ENCODE measurements around the gene SMO.
A peak's percentile ranks its signal among the peaks of the same experiment; 100 is the strongest.
"Not testable (repeated sequence)": the region's sequence is repeated elsewhere in the genome, so short reads cannot be mapped to it uniquely, and the experiment has no call there.

SMO gene

GRCh38 chr7:129225931-129226572 is 37.6 kb downstream of the SMO start:
- DNase-seq = no peak
- Mint-ChIP-seq H3K27ac (peak overlapping the region; percentile 49), H3K36me3 (ENCODE audit: low read depth) (no peaks in the 10 kb centered on the region), H3K4me3 (peak overlapping the region; percentile 89), H3K9me3 (no peaks in the 10 kb centered on the region), H3K4me1 (peaks cover 32% of the 10 kb centered on the region), H3K27me3 (no peaks in the 10 kb centered on the region)
- ATAC-seq = no peak

GRCh38 chr7:129227646-129228578 is 39.5 kb downstream of the SMO start:
- no peaks in the 10 kb centered on the region for H3K36me3 Mint-ChIP-seq (ENCODE audit: low read depth)

GRCh38 chr7:129228633-129229032 is 40.2 kb downstream of the SMO start:
- H3K36me3 Mint-ChIP-seq (ENCODE audit: low read depth) = no peaks in the 10 kb centered on the region
- no peak for ATAC-seq
- DNase-seq = no peak
- no peak overlapping the region for H3K27ac Mint-ChIP-seq
- H3K4me1 Mint-ChIP-seq = peaks cover 17% of the 10 kb centered on the region
- no peaks in the 10 kb centered on the region for H3K9me3 Mint-ChIP-seq
- no peaks in the 10 kb centered on the region for H3K27me3 Mint-ChIP-seq
- H3K4me3 Mint-ChIP-seq = no peak overlapping the region

More at GRCh38 chr7:129227646-129228578, 39.5 kb downstream of the SMO start:
- Mint-ChIP-seq H3K4me3 (no peak overlapping the region), H3K27me3 (no peaks in the 10 kb centered on the region), H3K4me1 (peaks cover 22% of the 10 kb centered on the region), H3K27ac (no peak overlapping the region), H3K9me3 (no peaks in the 10 kb centered on the region)
- DNase-seq (no peak), ATAC-seq (no peak)

GRCh38 chr7:129231666-129232065 is 43.2 kb downstream of the SMO start:
- H3K27me3 Mint-ChIP-seq = no peaks in the 10 kb centered on the region
- no peak overlapping the region for H3K27ac Mint-ChIP-seq
- no peak overlapping the region for H3K4me3 Mint-ChIP-seq
- H3K36me3 Mint-ChIP-seq (ENCODE audit: low read depth) = peaks cover 7% of the 10 kb centered on the region
- DNase-seq (no peak), ATAC-seq (no peak)
- peaks cover 2% of the 10 kb centered on the region for H3K4me1 Mint-ChIP-seq
- no peaks in the 10 kb centered on the region for H3K9me3 Mint-ChIP-seq

- ATAC-seq (no peak), DNase-seq (no peak)
- H3K27me3 Mint-ChIP-seq = no peaks in the 10 kb centered on the region
- no peak overlapping the region for H3K4me3 Mint-ChIP-seq
- no peaks in the 10 kb centered on the region for H3K9me3 Mint-ChIP-seq
- peaks cover 7% of the 10 kb centered on the region for H3K36me3 Mint-ChIP-seq (ENCODE audit: low read depth)
- H3K27ac Mint-ChIP-seq = no peak overlapping the region
- no peaks in the 10 kb centered on the region for H3K4me1 Mint-ChIP-seq
These were observed 50.1 kb downstream of the SMO start for GRCh38 chr7:129238546-129238945.

GRCh38 chr7:129240119-129240820 is 51.8 kb downstream of the SMO start:
- no peak overlapping the region for H3K27ac Mint-ChIP-seq

GRCh38 chr7:129244220-129244619 is 55.8 kb downstream of the SMO start:
- peaks cover 15% of the 10 kb centered on the region for H3K36me3 Mint-ChIP-seq (ENCODE audit: low read depth)
- DNase-seq (no peak), ATAC-seq (no peak)
- no peaks in the 10 kb centered on the region for H3K4me1 Mint-ChIP-seq
- H3K4me3 Mint-ChIP-seq = no peak overlapping the region
- H3K9me3 Mint-ChIP-seq = peaks cover 12% of the 10 kb centered on the region
- H3K27me3 Mint-ChIP-seq = no peaks in the 10 kb centered on the region
- H3K27ac Mint-ChIP-seq = no peak overlapping the region

More at GRCh38 chr7:129240119-129240820, 51.8 kb downstream of the SMO start:
- no peaks in the 10 kb centered on the region for H3K27me3 Mint-ChIP-seq
- H3K4me1 Mint-ChIP-seq = no peaks in the 10 kb centered on the region
- H3K36me3 Mint-ChIP-seq (ENCODE audit: low read depth) = peaks cover 10% of the 10 kb centered on the region
- no peak for ATAC-seq
- H3K4me3 Mint-ChIP-seq = no peak overlapping the region
- no peak for DNase-seq
- peaks cover 8% of the 10 kb centered on the region for H3K9me3 Mint-ChIP-seq

- H3K36me3 Mint-ChIP-seq (ENCODE audit: low read depth) = peaks cover 15% of the 10 kb centered on the region
- no peak for ATAC-seq
- peaks cover 12% of the 10 kb centered on the region for H3K9me3 Mint-ChIP-seq
- H3K4me1 Mint-ChIP-seq = no peaks in the 10 kb centered on the region
- no peaks in the 10 kb centered on the region for H3K27me3 Mint-ChIP-seq
- H3K4me3 Mint-ChIP-seq = no peak overlapping the region
- no peak overlapping the region for H3K27ac Mint-ChIP-seq
- no peak for DNase-seq
These were observed 57.1 kb downstream of the SMO start for GRCh38 chr7:129245533-129245932.

GRCh38 chr7:129247087-129247486 is 58.7 kb downstream of the SMO start:
- H3K27ac Mint-ChIP-seq = no peak overlapping the region
- ATAC-seq = no peak

GRCh38 chr7:129252128-129252527 is 63.7 kb downstream of the SMO start:
- Mint-ChIP-seq H3K27me3 (no peaks in the 10 kb centered on the region), H3K27ac (no peak overlapping the region), H3K4me3 (no peak overlapping the region), H3K4me1 (no peaks in the 10 kb centered on the region), H3K36me3 (ENCODE audit: low read depth) (no peaks in the 10 kb centered on the region), H3K9me3 (no peaks in the 10 kb centered on the region)
- ATAC-seq (no peak), DNase-seq (no peak)

More at GRCh38 chr7:129247087-129247486, 58.7 kb downstream of the SMO start:
- Mint-ChIP-seq H3K9me3 (peaks cover 12% of the 10 kb centered on the region), H3K4me1 (no peaks in the 10 kb centered on the region), H3K27me3 (no peaks in the 10 kb centered on the region), H3K4me3 (no peak overlapping the region), H3K36me3 (ENCODE audit: low read depth) (peaks cover 15% of the 10 kb centered on the region)
- DNase-seq = no peak

- H3K4me3 Mint-ChIP-seq; ATAC-seq; H3K27me3 Mint-ChIP-seq; H3K9me3 Mint-ChIP-seq; H3K36me3 Mint-ChIP-seq (ENCODE audit: low read depth); H3K27ac Mint-ChIP-seq; H3K4me1 Mint-ChIP-seq; DNase-seq: not testable (repeated sequence)
These were observed 64.2 kb downstream of the SMO start for GRCh38 chr7:129252603-129253002.

- ATAC-seq (no peak), DNase-seq (no peak)
- H3K4me1 Mint-ChIP-seq = peaks cover 19% of the 10 kb centered on the region
- H3K9me3 Mint-ChIP-seq = no peaks in the 10 kb centered on the region
- H3K27me3 Mint-ChIP-seq = no peaks in the 10 kb centered on the region
- H3K27ac Mint-ChIP-seq = no peak overlapping the region
- H3K36me3 Mint-ChIP-seq (ENCODE audit: low read depth) = no peaks in the 10 kb centered on the region
- H3K4me3 Mint-ChIP-seq = no peak overlapping the region
These were observed 67.4 kb downstream of the SMO start for GRCh38 chr7:129255800-129256199.

- no peak overlapping the region for H3K27ac Mint-ChIP-seq
- H3K4me1 Mint-ChIP-seq = peaks cover 19% of the 10 kb centered on the region
- no peaks in the 10 kb centered on the region for H3K36me3 Mint-ChIP-seq (ENCODE audit: low read depth)
- H3K27me3 Mint-ChIP-seq = no peaks in the 10 kb centered on the region
- DNase-seq (no peak), ATAC-seq (no peak)
- H3K4me3 Mint-ChIP-seq = no peak overlapping the region
- no peaks in the 10 kb centered on the region for H3K9me3 Mint-ChIP-seq
These were observed 67.8 kb downstream of the SMO start for GRCh38 chr7:129256221-129256620.

GRCh38 chr7:129257168-129257567 is 68.7 kb downstream of the SMO start:
- Mint-ChIP-seq H3K9me3 (no peaks in the 10 kb centered on the region), H3K27me3 (no peaks in the 10 kb centered on the region), H3K4me3 (no peak overlapping the region), H3K4me1 (peaks cover 22% of the 10 kb centered on the region), H3K36me3 (ENCODE audit: low read depth) (no peaks in the 10 kb centered on the region), H3K27ac (no peak overlapping the region)
- DNase-seq (no peak), ATAC-seq (no peak)

Measured in activated naive CD8-positive, alpha-beta T cell treated with anti-CD3 and anti-CD28 coated beads, Interleukin-2, amount 50 U/mL, for 24 hours (primary cell).